K562 (cell line): ENCODE measurements around the gene ZNF780A. TPM values are rescaled to one million over a fixed set of nuclear protein-coding genes. Genes with fewer than 3 reads are reported as not detected.

Source experiments
- ATAC-seq: fragments of 200-7000 bp; cut with Tn5 transposase; 3 replicates; pipeline ENCODE4 v1.9.1; 2020; ENCODE audit warnings: moderate library complexity
- BruUV-seq: library from RNA; stranded (reverse); fragments of 400-500 nt; replicated peaks from 2 replicates; lab custom pipeline; 2021; lab: Mats Ljungman, UMichigan
- CTCF ChIA-PET: fragments of 300-600 bp; formaldehyde crosslinking; extraction: SDS; loops from one replicate; lab custom pipeline; 2021; ENCODE audit warnings: low intra/inter-chr PET ratio; lab: Yijun Ruan, JAX
- POLR2A ChIA-PET: fragments of 300-600, 350-650 bp; sonication (Branson Sonifier 250); formaldehyde crosslinking; extraction: SDS; loops from one replicate; lab custom pipeline; 2021; ENCODE audit warnings: antibody characterized with exemption, inconsistent platforms; lab: Yijun Ruan, JAX
- DNase-seq, 4 experiments: peaks; one replicate each; pipeline versions ENCODE4 v3.0.0 to v3.0.0-alpha.2; 2011 to 2018; ENCODE audit warnings: low spot score in 3 of 4, mixed read lengths in 3 of 4; ENCODE audit errors: extremely low read depth in 1 of 4
- FAIRE-seq: peaks from 2 replicates; lab custom pipeline; 2011; peaks lifted over from hg19 to GRCh38; lab: Jason Lieb, UNC
- H2AFZ ChIP-seq: 2 replicates; pipeline ENCODE4 v1.6.0; 2011; ENCODE audit warnings: low read depth, low read length, control low read depth, inconsistent platforms
- H3K27ac ChIP-seq: fragments of 200-600 bp; 3 replicates; pipeline ENCODE4 v1.8.0; 2011; ENCODE audit warnings: low read depth, mild to moderate bottlenecking, control low read depth, inconsistent platforms, low read length, moderate library complexity, mixed read lengths; ENCODE audit errors: extremely low read depth
- H3K27me3 ChIP-seq, 2 experiments: fragments of 300-600 bp in 1 of 2; 2 replicates in 1 of 2; 3 replicates in 1 of 2; pipeline versions ENCODE4 v1.6.0 to v1.8.0; 2011; ENCODE audit warnings: inconsistent platforms in 2 of 2, low read length in 2 of 2, mild to moderate bottlenecking in 1 of 2, mixed read lengths in 1 of 2, moderate library complexity in 1 of 2; ENCODE audit not compliant: control insufficient read depth in 2 of 2, insufficient read depth in 2 of 2
- H3K36me3 ChIP-seq: fragments of 300-600 bp; 3 replicates; pipeline ENCODE4 v1.8.0; 2011; ENCODE audit warnings: mild to moderate bottlenecking, low read length, inconsistent platforms; ENCODE audit not compliant: control insufficient read depth, insufficient read depth
- H3K4me1 ChIP-seq, 2 experiments: fragments of 200-600 bp in 1 of 2; replicated peaks in 1 of 2; 2 replicates in 1 of 2; 3 replicates in 1 of 2; pipeline versions ENCODE4 v1.5.1 to v1.8.0; 2011; ENCODE audit warnings: inconsistent platforms in 2 of 2, low read length in 2 of 2, mild to moderate bottlenecking in 1 of 2, mixed read lengths in 1 of 2, moderate library complexity in 1 of 2; ENCODE audit not compliant: control insufficient read depth in 2 of 2, insufficient read depth in 2 of 2
- H3K4me2 ChIP-seq: 2 replicates; pipeline ENCODE4 v1.6.1; 2011; ENCODE audit warnings: low read length, control low read depth, inconsistent platforms, mixed read lengths; ENCODE audit not compliant: insufficient read depth
- H3K4me3 ChIP-seq: fragments of 200-600 bp; sonication (generic), shearing (Covaris generic); 2 replicates; pipeline ENCODE4 v1.5.1; 2016; ENCODE audit warnings: control low read depth, inconsistent platforms
- H3K79me2 ChIP-seq: fragments of 200-600 bp; 3 replicates; pipeline ENCODE4 v1.8.0; 2011; ENCODE audit warnings: low read length, inconsistent platforms; ENCODE audit not compliant: control insufficient read depth, insufficient read depth
- H3K9ac ChIP-seq, 2 experiments: 2 replicates each; pipeline versions ENCODE4 v1.6.0 to v1.6.1; 2011; ENCODE audit warnings: low read depth in 2 of 2, low read length in 2 of 2, control low read depth in 1 of 2, inconsistent platforms in 1 of 2, mild to moderate bottlenecking in 1 of 2, mixed read lengths in 1 of 2; ENCODE audit not compliant: insufficient read depth in 1 of 2
- H3K9me1 ChIP-seq: one replicate; pipeline ENCODE4 v1.6.0; 2011; ENCODE audit warnings: inconsistent platforms, mild to moderate bottlenecking, low read length, moderate library complexity; ENCODE audit not compliant: control insufficient read depth, insufficient read depth
- H3K9me3 ChIP-seq: replicated peaks from 2 replicates; pipeline ENCODE4 v1.5.1; 2011; ENCODE audit warnings: low read depth, low read length, inconsistent platforms; ENCODE audit not compliant: control insufficient read depth, insufficient read depth
- H4K20me1 ChIP-seq: replicated peaks from 2 replicates; pipeline ENCODE4 v1.6.1; 2011; ENCODE audit warnings: low read length, inconsistent platforms, mixed read lengths; ENCODE audit not compliant: control insufficient read depth, insufficient read depth
- BRD9 ChIP-seq: fragments of 450-650 bp; IDR thresholded peaks from 2 replicates; pipeline ENCODE4 v1.6.1; 2018; ENCODE audit warnings: low read depth; ENCODE audit not compliant: partially characterized antibody
- KLF1 ChIP-seq: fragments of 450-650 bp; IDR thresholded peaks from 2 replicates; pipeline ENCODE4 v1.6.1; 2016; ENCODE audit warnings: missing genetic modification characterization, missing compliant biosample characterization
- ZNF174 ChIP-seq: fragments of 250-450 bp; sonication (Bioruptor Pico); IDR thresholded peaks from 2 replicates; pipeline ENCODE4 v1.4.0; 2020; ENCODE audit warnings: mild to moderate bottlenecking
- ZNF766 ChIP-seq: fragments of 200-800 bp; sonication (Bioruptor generic); conservative IDR thresholded peaks from 2 replicates; pipeline ENCODE4 v1.6.1; 2016; ENCODE audit warnings: missing genetic modification characterization, missing compliant biosample characterization
- in situ Hi-C: fragments of 300-500 bp; cut with MboI; formaldehyde crosslinking; loops from 4 replicates; pipeline ENCODE4 v1.15.0; 2018; ENCODE audit warnings: inconsistent platforms, mixed read lengths
- intact Hi-C: fragments of 100-400 bp; cut with micrococcal nuclease; formaldehyde crosslinking; loops from 2 replicates; pipeline ENCODE4 v1.14.2; 2022
- polyA plus RNA-seq, 8 experiments: library from polyadenylated mRNA; depleted of rRNA in 4 of 8; stranded (reverse) in 5 of 8; unstranded in 3 of 8; fragments of >200 nt; fragmentation: Nextera tagmentation in 2 of 8; fragmentation: Illumina TruSeq in 1 of 8; extraction: Ambion mirVana in 2 of 8; extraction: Trizol in 1 of 8; gene quantifications; 2 replicates each; pipeline versions ENCODE4 v1.2.1 to v1.2.3, GENCODE V29; 2011 to 2014; ENCODE audit warnings: inconsistent platforms in 1 of 8, missing spikeins in 1 of 8
- total RNA-seq, 7 experiments: library from RNA; depleted of rRNA in 6 of 7; stranded (reverse); fragments of >200 nt in 6 of 7; fragmentation: Illumina TruSeq in 2 of 7; extraction: Trizol in 2 of 7; gene quantifications; 2 replicates each; pipeline versions ENCODE4 v1.2.1 to v1.2.3, GENCODE V29; 2011 to 2021; ENCODE audit warnings: low replicate concordance in 1 of 7
- TF ChIP-seq, protein P1 (sequence below): sonication (generic); formaldehyde crosslinking; IDR thresholded peaks from 2 replicates; pipeline ENCODE4 v1.9.0; 2022; ENCODE audit warnings: mild to moderate bottlenecking, missing genetic modification reagents
- TF ChIP-seq, protein P2 (sequence below): sonication (generic); formaldehyde crosslinking; IDR thresholded peaks from 2 replicates; pipeline ENCODE4 v1.8.0; 2022; ENCODE audit warnings: mild to moderate bottlenecking, missing genetic modification reagents

The ZNF780A gene
- total and polyA plus RNA-seq, 9 of the 15 experiments (the other 6 are each of a cell fraction or from before 2014, with no cell fraction given), result 11.7 to 36.1 (median 25.8) TPM

DNA sequence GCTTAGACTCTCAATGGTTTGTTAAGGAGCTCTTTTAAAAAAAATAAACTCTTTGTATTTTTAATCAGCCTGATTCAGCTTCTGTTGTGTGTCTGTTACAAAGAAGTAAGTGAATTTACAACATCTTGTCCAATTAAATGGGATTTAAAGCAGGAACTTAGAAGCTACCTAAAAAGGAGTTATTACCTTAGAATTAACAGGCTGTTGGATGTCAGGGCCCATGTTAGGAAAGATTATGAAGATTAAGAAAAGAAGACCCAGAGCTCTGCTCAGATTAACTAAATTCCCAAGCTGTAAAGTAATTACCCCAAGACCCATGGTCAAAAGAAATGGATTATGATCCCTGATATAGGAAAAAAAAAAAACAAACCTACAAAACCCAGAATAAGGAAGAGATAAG lies 44.1 kb upstream of the ZNF780A start:
- CTCF ChIA-PET, result no interaction called here
- no peak overlapping the region for H3K27ac ChIP-seq
- DNase-seq (no peak), FAIRE-seq (no peak), ATAC-seq (no peak)
- H3K9me1 ChIP-seq, result no peaks in the 10 kb centered on the region
- in situ Hi-C loops, result no loop called here
- no peaks in the 10 kb centered on the region for H3K79me2 ChIP-seq
- 0 out of 2 replicates have a peak, but pooled peaks cover 2% of the 10 kb centered on the region for H3K9me3 ChIP-seq
- TF ChIP-seq KLF1 (no peak), ZNF174 (CRISPR knock-in tag) (no peak), ZNF766 (CRISPR knock-in tag) (no peak), BRD9 (no peak)
- TF ChIP-seq, protein P1, sequence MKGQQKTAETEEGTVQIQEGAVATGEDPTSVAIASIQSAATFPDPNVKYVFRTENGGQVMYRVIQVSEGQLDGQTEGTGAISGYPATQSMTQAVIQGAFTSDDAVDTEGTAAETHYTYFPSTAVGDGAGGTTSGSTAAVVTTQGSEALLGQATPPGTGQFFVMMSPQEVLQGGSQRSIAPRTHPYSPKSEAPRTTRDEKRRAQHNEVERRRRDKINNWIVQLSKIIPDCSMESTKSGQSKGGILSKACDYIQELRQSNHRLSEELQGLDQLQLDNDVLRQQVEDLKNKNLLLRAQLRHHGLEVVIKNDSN (CRISPR knock-in tag), result no peak
- TF ChIP-seq, protein P2, sequence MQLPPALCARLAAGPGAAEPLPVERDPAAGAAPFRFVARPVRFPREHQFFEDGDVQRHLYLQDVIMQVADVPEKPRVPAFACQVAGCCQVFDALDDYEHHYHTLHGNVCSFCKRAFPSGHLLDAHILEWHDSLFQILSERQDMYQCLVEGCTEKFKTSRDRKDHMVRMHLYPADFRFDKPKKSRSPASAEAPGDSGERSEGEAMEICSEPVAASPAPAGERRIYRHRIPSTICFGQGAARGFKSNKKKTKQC (CRISPR knock-in tag), result no peak
- peaks cover 12 to 14% of the 10 kb centered on the region in 2 experiments for H3K27me3 ChIP-seq
- intact Hi-C loops, result loop anchor here (5.0 kb wide), 1 partner anchor 343 kb away; no protein-coding TSS in a partner anchor
- BruUV-seq, result no TSS peak
- H3K9ac ChIP-seq, result no peak overlapping the region
- POLR2A ChIA-PET, result interaction anchor here (0.6 kb wide), 1 partner anchor 57 kb away, joined by 3 read pairs; no protein-coding TSS in a partner anchor
- no peak overlapping the region for H3K4me3 ChIP-seq
- H3K4me2 ChIP-seq, result no peak overlapping the region
- no peaks in the 10 kb centered on the region for H3K36me3 ChIP-seq
- no peak overlapping the region for H2AFZ ChIP-seq
- H4K20me1 ChIP-seq, result no peaks in the 10 kb centered on the region
- no peaks in the 10 kb centered on the region; a peak in 1 of 5 replicates for H3K4me1 ChIP-seq
